Transverse colon (tissue), 4 donors: ENCODE data around the gene STRIT1. TPM values are rescaled to one million over a fixed set of nuclear protein-coding genes. Genes with fewer than 3 reads are reported as not detected.

ENCODE experiments used
- DNase-seq: peaks from one replicate; pipeline ENCODE4 v3.0.0-alpha.2; 2019
- H3K27ac ChIP-seq, 4 donors: fragments of 200-600 bp; sonication (generic); 2 replicates each; pipeline ENCODE4 v1.5.1; 2016 to 2018; ENCODE audit warnings: inconsistent platforms in 4 of 4
- H3K27me3 ChIP-seq: fragments of 200-600 bp; sonication (generic); 2 replicates; pipeline ENCODE4 v1.5.1; 2017; ENCODE audit warnings: inconsistent platforms
- H3K36me3 ChIP-seq, 4 donors: fragments of 200-600 bp; sonication (generic); 2 replicates each; pipeline ENCODE4 v1.5.1; 2017 to 2019; ENCODE audit warnings: inconsistent platforms in 4 of 4
- H3K4me1 ChIP-seq, 4 donors: fragments of 200-600 bp; sonication (generic); 2 replicates each; pipeline ENCODE4 v1.5.1; 2017 to 2020; ENCODE audit warnings: inconsistent platforms in 4 of 4
- H3K4me3 ChIP-seq, 4 donors: fragments of 200-600 bp; sonication (generic); 1 replicate in 1 of 4; 2 replicates in 3 of 4; pipeline versions ENCODE4 v1.5.1 to v1.6.1; 2017 to 2019; ENCODE audit warnings: inconsistent platforms in 4 of 4
- H3K9me3 ChIP-seq, 2 donors: fragments of 200-600 bp; sonication (generic); 2 replicates each; pipeline ENCODE4 v1.5.1; 2017 to 2019; ENCODE audit warnings: inconsistent platforms in 2 of 2
- CTCF ChIP-seq, 5 experiments: fragments of 200-600 bp in 3 of 5; fragments of 450-650 bp in 2 of 5; sonication (generic) in 3 of 5; IDR thresholded peaks; 1 replicate in 2 of 5; 2 replicates in 3 of 5; pipeline ENCODE4 v1.5.1; 2016 to 2017; ENCODE audit warnings: antibody characterized with exemption in 5 of 5, inconsistent platforms in 3 of 5, mild to moderate bottlenecking in 2 of 5, moderate library complexity in 1 of 5
- EP300 ChIP-seq: sonication (generic); formaldehyde crosslinking; IDR thresholded peaks from one replicate; pipeline ENCODE4 v1.6.1; 2017; ENCODE audit warnings: antibody characterized with exemption, low read depth
- POLR2A ChIP-seq: fragments of 450-650 bp; IDR thresholded peaks from one replicate; pipeline ENCODE4 v1.6.1; 2016; ENCODE audit warnings: antibody characterized with exemption, mild to moderate bottlenecking, moderate library complexity
- POLR2AphosphoS5 ChIP-seq, 3 donors: sonication (generic); formaldehyde crosslinking; IDR thresholded peaks; one replicate each; pipeline ENCODE4 v1.6.1; 2016; ENCODE audit warnings: antibody characterized with exemption in 3 of 3
- WGBS, 2 donors: methylation state at CpG; one replicate each; pipeline ENCODE4 v1.1.5; 2018; ENCODE audit warnings: low coverage in 1 of 2; 5-methylcytosine and 5-hydroxymethylcytosine counted together
- in situ Hi-C, 4 donors: fragments of 200-750 bp; cut with MboI; loops; one replicate each; pipeline versions ENCODE4 v1.15.0 to v1.15.1; 2017; ENCODE audit warnings: low sequenced_read_pairs in 3 of 4, low pct_ligation_motif_present in 1 of 4, low pct_unique_long_range_greater_than_20kb in 1 of 4
- intact Hi-C: fragments of 100-400 bp; cut with DNase I; formaldehyde crosslinking; loops from one replicate; pipeline ENCODE4 v1.15.1; 2023; ENCODE audit warnings: low total_unique reads
- total RNA-seq, 4 donors: library from RNA; depleted of rRNA; stranded (reverse); fragments of >200 nt; gene quantifications; one replicate each; pipeline ENCODE4 v1.1.0, GENCODE V29; 2016

The STRIT1 gene
- total RNA-seq, 4 donors from 2014 or later: 2.5 TPM; not detected in 3

- Histone ChIP-seq H3K27me3 (no peaks in the 10 kb centered on the region), H3K9me3 (no peaks in the 10 kb centered on the region), H3K36me3 (no peaks in the 10 kb centered on the region), H3K4me3 (no peak overlapping the region), H3K27ac (no peak overlapping the region), H3K4me1 (no peaks in the 10 kb centered on the region)
- WGBS, 2 donors: 87 to 100% methylated on average over 3 of the region's 3 CpGs
- DNase-seq: no peak
- in situ Hi-C loops: no loop called here
- TF ChIP-seq EP300: no peak
- TF ChIP-seq POLR2AphosphoS5 (IDR thresholded peaks at IDR 0.05): no peak
- TF ChIP-seq CTCF (IDR thresholded peaks at IDR 0.05): no peak
- no peak for TF ChIP-seq POLR2A
- intact Hi-C loops: no loop called here
Observed at GRCh38 chr3:155244699-155245098, 48.8 kb downstream of the STRIT1 start.

GRCh38 chr3:155244216-155244615, 49.3 kb downstream of the STRIT1 start:
- no peaks in the 10 kb centered on the region for H3K27me3 ChIP-seq
- DNase-seq: no peak
- H3K36me3 ChIP-seq: no peaks in the 10 kb centered on the region
- H3K4me1 ChIP-seq: no peaks in the 10 kb centered on the region
- H3K27ac ChIP-seq: no peak overlapping the region
- H3K9me3 ChIP-seq: no peaks in the 10 kb centered on the region
- intact Hi-C loops: no loop called here
- in situ Hi-C loops: no loop called here
- 38 to 45% methylated on average over 1 of the region's 1 CpG for WGBS, 2 donors
- no peak for TF ChIP-seq POLR2AphosphoS5 (IDR thresholded peaks at IDR 0.05)
- no peak for TF ChIP-seq CTCF (IDR thresholded peaks at IDR 0.05)
- TF ChIP-seq POLR2A: no peak
- no peak for TF ChIP-seq EP300
- no peak overlapping the region for H3K4me3 ChIP-seq

- Histone ChIP-seq H3K9me3 (no peaks in the 10 kb centered on the region), H3K4me3 (no peak overlapping the region), H3K27me3 (no peaks in the 10 kb centered on the region), H3K36me3 (no peaks in the 10 kb centered on the region), H3K27ac (no peak overlapping the region), H3K4me1 (no peaks in the 10 kb centered on the region)
- WGBS, 2 donors: 73 to 79% methylated on average over 2 of the region's 2 CpGs
- intact Hi-C loops: no loop called here
- no peak for DNase-seq
- no peak for TF ChIP-seq POLR2AphosphoS5 (IDR thresholded peaks at IDR 0.05)
- TF ChIP-seq EP300: no peak
- TF ChIP-seq POLR2A: no peak
- no peak for TF ChIP-seq CTCF (IDR thresholded peaks at IDR 0.05)
- in situ Hi-C loops: no loop called here
Observed at GRCh38 chr3:155243512-155243921, 50.0 kb downstream of the STRIT1 start.

- no peak for TF ChIP-seq EP300
- no peak for TF ChIP-seq POLR2A
- TF ChIP-seq CTCF (IDR thresholded peaks at IDR 0.05): no peak
- TF ChIP-seq POLR2AphosphoS5 (IDR thresholded peaks at IDR 0.05): no peak
- H3K27me3 ChIP-seq: no peaks in the 10 kb centered on the region
- no peak for DNase-seq
- no peaks in the 10 kb centered on the region for H3K4me1 ChIP-seq
- intact Hi-C loops: no loop called here
- no peak overlapping the region for H3K4me3 ChIP-seq
- no peaks in the 10 kb centered on the region for H3K36me3 ChIP-seq
- no peaks in the 10 kb centered on the region for H3K9me3 ChIP-seq
- H3K27ac ChIP-seq: no peak overlapping the region
- in situ Hi-C loops: no loop called here
Observed at GRCh38 chr3:155242342-155242741, 51.1 kb downstream of the STRIT1 start.
